ENCODE results near the gene NLGN4X. TPM values are rescaled to one million over a fixed set of nuclear protein-coding genes. Genes with fewer than 3 reads are reported as not detected.

The NLGN4X gene
- polyA plus RNA-seq, 12 donors = 2.0 to 13.8 (median 3.5) TPM; not detected in 1

DNA sequence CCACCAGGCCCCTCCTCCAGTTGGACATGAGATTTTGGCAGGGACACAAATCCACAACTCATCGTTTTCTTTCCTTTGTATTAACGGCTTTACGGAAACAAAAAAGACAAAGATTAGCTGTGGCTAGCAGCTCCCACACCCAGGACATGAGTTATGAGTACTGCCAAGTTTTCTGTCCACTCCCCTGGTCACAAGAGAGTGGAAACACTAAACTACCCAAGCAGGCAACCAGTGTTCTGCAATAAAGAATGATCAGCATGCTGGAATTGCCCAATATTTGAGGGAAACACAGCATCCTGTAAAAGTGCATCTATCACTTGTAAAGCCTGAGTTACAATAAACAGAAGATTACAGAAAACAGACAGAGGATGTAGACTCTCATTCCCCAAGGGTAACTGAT is 358.4 kb downstream of the NLGN4X start:
- DNase-seq = no peak

DNA sequence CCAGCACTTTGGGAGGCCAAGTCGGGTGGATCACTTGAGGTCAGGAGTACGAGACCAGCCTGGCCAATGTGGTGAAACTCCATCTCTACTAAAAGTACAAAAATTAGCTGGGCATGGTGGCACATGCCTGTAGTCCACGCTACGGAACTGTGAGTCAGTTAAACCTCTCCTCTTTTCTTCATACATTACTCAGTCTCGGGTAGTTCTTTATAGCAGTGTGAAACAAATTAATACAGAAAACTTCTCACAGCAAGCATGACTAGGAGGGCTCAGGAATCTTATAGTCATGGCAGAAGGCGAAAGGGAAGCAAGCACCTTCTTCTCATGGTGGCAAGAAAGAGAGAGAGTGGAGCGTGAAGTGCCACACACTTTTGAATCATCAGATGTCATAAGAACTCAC is 358.9 kb downstream of the NLGN4X start:
- DNase-seq = no peak

DNA sequence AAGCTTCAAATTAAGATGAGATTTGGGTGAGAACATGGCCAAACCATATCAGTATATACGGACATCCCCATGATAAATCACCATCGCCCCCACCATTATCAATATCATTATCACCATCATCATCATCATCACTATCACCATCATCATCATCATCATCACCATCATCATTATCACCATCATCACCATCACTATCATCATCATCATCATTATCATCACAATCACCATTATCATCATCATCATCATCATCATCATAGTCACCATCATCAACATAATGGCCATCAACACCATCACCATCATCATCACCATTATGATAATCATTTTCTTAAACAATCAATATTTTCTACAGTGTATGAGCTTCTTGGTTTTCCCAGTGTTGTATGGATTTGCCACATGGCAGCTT is 360.9 kb downstream of the NLGN4X start:
- no peak for DNase-seq

DNA sequence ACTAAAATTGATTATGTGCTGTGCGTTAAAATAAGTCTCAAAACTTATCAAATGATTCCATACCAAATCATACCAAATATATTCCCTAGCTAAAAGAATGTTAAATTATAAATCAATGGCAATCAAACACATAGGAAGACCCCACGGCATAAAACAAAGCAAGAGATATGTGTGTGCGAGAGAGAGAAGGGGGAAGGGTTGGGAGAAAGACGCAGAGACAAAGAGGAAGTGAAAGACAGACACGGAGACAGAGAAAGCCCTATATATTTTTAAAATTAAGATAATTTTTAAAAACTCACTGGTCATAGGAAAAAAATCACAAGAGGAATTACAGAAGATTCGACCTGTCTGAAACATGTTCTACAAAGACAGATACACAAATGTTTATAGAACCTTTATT is 371.4 kb downstream of the NLGN4X start:
- no peak for DNase-seq

DNA sequence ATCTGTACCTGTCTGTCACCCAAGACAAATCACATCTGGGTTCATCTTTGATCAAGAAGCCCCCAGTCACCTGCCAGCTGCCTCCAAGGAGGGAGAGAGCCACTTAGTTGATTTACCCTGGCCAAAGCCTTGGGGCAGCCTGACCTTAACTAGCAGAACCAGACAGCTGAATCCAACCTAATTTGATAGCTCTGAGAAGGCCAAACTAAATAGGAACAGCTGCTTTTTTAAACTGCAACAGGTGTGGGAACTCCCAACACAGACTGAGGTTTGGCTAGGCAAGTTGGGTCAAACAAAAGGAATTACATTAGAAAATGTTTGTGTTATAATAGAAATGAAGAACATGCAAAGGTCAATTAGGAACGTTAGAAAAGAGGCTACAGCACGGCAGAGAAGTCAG is 375.7 kb downstream of the NLGN4X start:
- no peak for DNase-seq

DNA sequence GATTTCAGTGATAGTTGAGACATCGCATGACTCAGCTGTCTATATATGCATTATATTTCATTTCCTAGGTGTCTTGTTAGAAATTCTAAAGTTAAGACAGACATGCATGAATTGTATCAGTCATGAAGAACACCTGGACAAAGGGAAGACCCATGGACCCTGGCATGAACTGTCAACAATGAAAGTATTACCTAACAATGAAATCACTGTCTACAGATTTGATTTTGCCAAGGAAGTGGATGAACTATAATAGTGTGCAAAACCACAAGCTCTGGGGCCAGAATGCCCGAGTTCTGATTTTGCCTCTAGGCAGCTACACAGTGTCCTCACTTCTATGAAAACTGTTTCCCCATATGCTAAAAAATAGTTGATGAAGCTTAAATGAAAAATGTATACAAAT is 386.1 kb downstream of the NLGN4X start:
- DNase-seq = no peak

Data from muscle of arm (tissue), 12 donors.